ENCODE data around the gene OR5J2. TPM values are rescaled to one million over a fixed set of nuclear protein-coding genes. Genes with fewer than 3 reads are reported as not detected.

OR5J2 gene
- total RNA-seq, 1 donor from 2014 or later = not detected

GRCh38 chr11:56163804-56164203 is 12.6 kb upstream of the OR5J2 start:
- TF ChIP-seq CTCF (IDR thresholded peaks at IDR 0.05; ENCODE audit: insufficient read depth, low read depth, low read length) (no peak), EZH2 (IDR thresholded peaks at IDR 0.05; ENCODE audit: insufficient read depth, low read length) (no peak)
- H3K4me1 Mint-ChIP-seq (ENCODE audit: low read depth, unreplicated experiment) = no peaks in the 10 kb centered on the region
- no peaks in the 10 kb centered on the region for H3K27me3 ChIP-seq (ENCODE audit: insufficient read depth, low read length)

GRCh38 chr11:56172256-56172830 is 4.1 kb upstream of the OR5J2 start:
- no peak for FAIRE-seq
- no peak for TF ChIP-seq CTCF (IDR thresholded peaks at IDR 0.05; ENCODE audit: insufficient read depth, low read depth, low read length)
- no peak for TF ChIP-seq EZH2 (IDR thresholded peaks at IDR 0.05; ENCODE audit: insufficient read depth, low read length)
- Histone ChIP-seq H3K9ac (ENCODE audit: low read length) (no peak overlapping the region), H3K9me3 (ENCODE audit: insufficient read depth, low read depth, low read length) (peaks cover 12% of the 10 kb centered on the region), H2AFZ (ENCODE audit: low read depth, low read length) (no peak overlapping the region), H3K36me3 (ENCODE audit: insufficient read depth, low read length) (no peaks in the 10 kb centered on the region), H3K27ac (ENCODE audit: low read depth, low read length) (no peak overlapping the region), H3K4me2 (ENCODE audit: low read length) (no peak overlapping the region), H3K4me3 (ENCODE audit: insufficient read depth, low read depth, low read length) (no peak overlapping the region), H4K20me1 (ENCODE audit: insufficient read depth, low read length) (no peaks in the 10 kb centered on the region), H3K4me1 (ENCODE audit: insufficient read depth, low read length) (no peaks in the 10 kb centered on the region), H3K27me3 (ENCODE audit: insufficient read depth, low read length) (no peaks in the 10 kb centered on the region), H3K79me2 (ENCODE audit: insufficient read depth, low read length) (no peaks in the 10 kb centered on the region)
- Mint-ChIP-seq H3K9me3 (ENCODE audit: unreplicated experiment) (no peaks in the 10 kb centered on the region), H3K27me3 (ENCODE audit: low read depth, unreplicated experiment) (no peaks in the 10 kb centered on the region), H3K36me3 (ENCODE audit: low read depth, unreplicated experiment) (no peaks in the 10 kb centered on the region), H3K4me3 (ENCODE audit: unreplicated experiment) (no peak overlapping the region), H3K4me1 (ENCODE audit: low read depth, unreplicated experiment) (no peaks in the 10 kb centered on the region), H3K27ac (ENCODE audit: unreplicated experiment) (no peak overlapping the region)
- no peak for DNase-seq (ENCODE audit: low read depth)

More at GRCh38 chr11:56163804-56164203, 12.6 kb upstream of the OR5J2 start:
- H3K4me3 ChIP-seq (ENCODE audit: insufficient read depth, low read depth, low read length) = no peak overlapping the region
- no peak overlapping the region for H3K4me2 ChIP-seq (ENCODE audit: low read length)
- H3K79me2 ChIP-seq (ENCODE audit: insufficient read depth, low read length) = no peaks in the 10 kb centered on the region
- DNase-seq (ENCODE audit: low read depth) (no peak), FAIRE-seq (no peak)
- Mint-ChIP-seq H3K27ac (ENCODE audit: unreplicated experiment) (no peak overlapping the region), H3K4me3 (ENCODE audit: unreplicated experiment) (no peak overlapping the region), H3K9me3 (ENCODE audit: unreplicated experiment) (no peaks in the 10 kb centered on the region), H3K36me3 (ENCODE audit: low read depth, unreplicated experiment) (no peaks in the 10 kb centered on the region), H3K27me3 (ENCODE audit: low read depth, unreplicated experiment) (no peaks in the 10 kb centered on the region)
- H3K9ac ChIP-seq (ENCODE audit: low read length) = no peak overlapping the region
- H4K20me1 ChIP-seq (ENCODE audit: insufficient read depth, low read length) = no peaks in the 10 kb centered on the region
- H3K27ac ChIP-seq (ENCODE audit: low read depth, low read length) = no peak overlapping the region
- no peaks in the 10 kb centered on the region for H3K4me1 ChIP-seq (ENCODE audit: insufficient read depth, low read length)
- no peak overlapping the region for H2AFZ ChIP-seq (ENCODE audit: low read depth, low read length)
- H3K36me3 ChIP-seq (ENCODE audit: insufficient read depth, low read length) = no peaks in the 10 kb centered on the region
- peaks cover 4% of the 10 kb centered on the region for H3K9me3 ChIP-seq (ENCODE audit: insufficient read depth, low read depth, low read length)

- Histone ChIP-seq H3K4me1 (ENCODE audit: insufficient read depth, low read length) (no peaks in the 10 kb centered on the region), H3K27ac (ENCODE audit: low read depth, low read length) (no peak overlapping the region), H2AFZ (ENCODE audit: low read depth, low read length) (no peak overlapping the region), H3K9me3 (ENCODE audit: insufficient read depth, low read depth, low read length) (no peaks in the 10 kb centered on the region), H3K4me2 (ENCODE audit: low read length) (no peak overlapping the region), H3K4me3 (ENCODE audit: insufficient read depth, low read depth, low read length) (no peak overlapping the region), H3K9ac (ENCODE audit: low read length) (no peak overlapping the region), H3K36me3 (ENCODE audit: insufficient read depth, low read length) (no peaks in the 10 kb centered on the region), H3K27me3 (ENCODE audit: insufficient read depth, low read length) (no peaks in the 10 kb centered on the region), H4K20me1 (ENCODE audit: insufficient read depth, low read length) (no peaks in the 10 kb centered on the region), H3K79me2 (ENCODE audit: insufficient read depth, low read length) (no peaks in the 10 kb centered on the region)
- Mint-ChIP-seq H3K9me3 (ENCODE audit: unreplicated experiment) (no peaks in the 10 kb centered on the region), H3K4me1 (ENCODE audit: low read depth, unreplicated experiment) (no peaks in the 10 kb centered on the region), H3K27ac (ENCODE audit: unreplicated experiment) (no peak overlapping the region), H3K4me3 (ENCODE audit: unreplicated experiment) (no peak overlapping the region), H3K27me3 (ENCODE audit: low read depth, unreplicated experiment) (no peaks in the 10 kb centered on the region), H3K36me3 (ENCODE audit: low read depth, unreplicated experiment) (no peaks in the 10 kb centered on the region)
- FAIRE-seq (no peak), DNase-seq (ENCODE audit: low read depth) (no peak)
- TF ChIP-seq CTCF (IDR thresholded peaks at IDR 0.05; ENCODE audit: insufficient read depth, low read depth, low read length) = no peak
- TF ChIP-seq EZH2 (IDR thresholded peaks at IDR 0.05; ENCODE audit: insufficient read depth, low read length) = no peak
Observed at GRCh38 chr11:56183459-56183858, 7.0 kb downstream of the OR5J2 start.
